ENCODE results near the gene MUSTN1.

MUSTN1 gene

DNA sequence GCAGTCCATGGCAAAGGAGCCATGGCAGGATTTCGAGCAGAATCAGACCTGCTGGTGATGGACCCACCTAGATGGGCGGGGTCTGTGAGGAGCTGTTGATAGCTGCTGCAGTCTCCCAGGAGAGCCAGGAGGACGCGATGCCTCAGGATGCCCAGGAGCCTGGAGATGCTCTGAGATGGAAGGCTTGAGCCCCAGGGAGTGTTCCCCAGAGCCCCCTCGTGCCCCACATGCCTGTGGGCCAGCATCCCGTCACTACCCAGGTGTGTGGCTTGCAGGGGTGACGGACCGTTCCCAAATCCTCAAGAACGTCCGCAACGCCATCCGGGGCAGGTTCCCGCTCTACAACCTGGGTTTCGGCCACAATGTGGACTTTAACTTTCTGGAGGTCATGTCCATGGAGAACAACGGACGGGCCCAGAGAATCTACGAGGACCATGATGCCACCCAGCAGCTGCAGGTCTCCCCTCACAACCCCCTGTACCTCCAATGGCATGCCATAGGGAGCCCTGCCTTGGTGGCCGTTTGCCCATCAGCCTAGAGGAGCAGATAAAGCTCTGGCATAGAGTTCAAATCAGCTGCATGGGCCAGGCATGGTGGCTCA, 50.7 kb downstream of the MUSTN1 start:
- DNase-seq (ENCODE audit: insufficient read length, low spot score) (no peak), FAIRE-seq (no peak)
- TF ChIP-seq, protein P1, sequence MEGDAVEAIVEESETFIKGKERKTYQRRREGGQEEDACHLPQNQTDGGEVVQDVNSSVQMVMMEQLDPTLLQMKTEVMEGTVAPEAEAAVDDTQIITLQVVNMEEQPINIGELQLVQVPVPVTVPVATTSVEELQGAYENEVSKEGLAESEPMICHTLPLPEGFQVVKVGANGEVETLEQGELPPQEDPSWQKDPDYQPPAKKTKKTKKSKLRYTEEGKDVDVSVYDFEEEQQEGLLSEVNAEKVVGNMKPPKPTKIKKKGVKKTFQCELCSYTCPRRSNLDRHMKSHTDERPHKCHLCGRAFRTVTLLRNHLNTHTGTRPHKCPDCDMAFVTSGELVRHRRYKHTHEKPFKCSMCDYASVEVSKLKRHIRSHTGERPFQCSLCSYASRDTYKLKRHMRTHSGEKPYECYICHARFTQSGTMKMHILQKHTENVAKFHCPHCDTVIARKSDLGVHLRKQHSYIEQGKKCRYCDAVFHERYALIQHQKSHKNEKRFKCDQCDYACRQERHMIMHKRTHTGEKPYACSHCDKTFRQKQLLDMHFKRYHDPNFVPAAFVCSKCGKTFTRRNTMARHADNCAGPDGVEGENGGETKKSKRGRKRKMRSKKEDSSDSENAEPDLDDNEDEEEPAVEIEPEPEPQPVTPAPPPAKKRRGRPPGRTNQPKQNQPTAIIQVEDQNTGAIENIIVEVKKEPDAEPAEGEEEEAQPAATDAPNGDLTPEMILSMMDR (IDR thresholded peaks at IDR 0.05; ENCODE audit: insufficient read depth, missing control alignments) = no peak

DNA sequence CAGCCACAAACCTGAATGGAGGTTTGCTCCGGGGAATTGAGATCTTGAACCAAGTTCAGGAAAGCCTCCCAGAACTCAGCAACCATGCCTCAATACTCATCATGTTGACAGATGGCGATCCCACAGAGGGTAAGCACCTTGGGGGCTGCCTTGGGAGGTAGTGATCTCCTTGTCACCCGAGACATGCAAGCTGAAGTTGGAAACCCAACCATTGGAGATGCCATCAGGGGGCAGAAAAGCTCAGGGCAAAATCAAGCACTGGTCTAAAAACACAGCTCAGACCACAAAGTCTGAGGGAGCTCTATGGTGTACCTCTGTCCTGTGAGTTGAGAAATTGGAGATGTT, 51.6 kb downstream of the MUSTN1 start:
- DNase-seq (ENCODE audit: insufficient read length, low spot score) = no peak
- no peak for FAIRE-seq
- TF ChIP-seq, protein P1 (IDR thresholded peaks at IDR 0.05; ENCODE audit: insufficient read depth, missing control alignments) = no peak

Data from D721Med (cell line).